NCI-H2227 (cell line): Measurements from ENCODE around the gene WDR81.
"Not testable (repeated sequence)": the region's sequence is repeated elsewhere in the genome, so short reads cannot be mapped to it uniquely, and the experiment has no call there.

ENCODE experiments used
- DNase-seq: peaks from one replicate; lab custom pipeline; 2025; ENCODE audit not compliant: unreplicated experiment; lab: John Stamatoyannopoulos, UW

WDR81 gene

GRCh38 chr17:1753767-1754429, 29.4 kb downstream of the WDR81 start:
- no peak for DNase-seq

DNA sequence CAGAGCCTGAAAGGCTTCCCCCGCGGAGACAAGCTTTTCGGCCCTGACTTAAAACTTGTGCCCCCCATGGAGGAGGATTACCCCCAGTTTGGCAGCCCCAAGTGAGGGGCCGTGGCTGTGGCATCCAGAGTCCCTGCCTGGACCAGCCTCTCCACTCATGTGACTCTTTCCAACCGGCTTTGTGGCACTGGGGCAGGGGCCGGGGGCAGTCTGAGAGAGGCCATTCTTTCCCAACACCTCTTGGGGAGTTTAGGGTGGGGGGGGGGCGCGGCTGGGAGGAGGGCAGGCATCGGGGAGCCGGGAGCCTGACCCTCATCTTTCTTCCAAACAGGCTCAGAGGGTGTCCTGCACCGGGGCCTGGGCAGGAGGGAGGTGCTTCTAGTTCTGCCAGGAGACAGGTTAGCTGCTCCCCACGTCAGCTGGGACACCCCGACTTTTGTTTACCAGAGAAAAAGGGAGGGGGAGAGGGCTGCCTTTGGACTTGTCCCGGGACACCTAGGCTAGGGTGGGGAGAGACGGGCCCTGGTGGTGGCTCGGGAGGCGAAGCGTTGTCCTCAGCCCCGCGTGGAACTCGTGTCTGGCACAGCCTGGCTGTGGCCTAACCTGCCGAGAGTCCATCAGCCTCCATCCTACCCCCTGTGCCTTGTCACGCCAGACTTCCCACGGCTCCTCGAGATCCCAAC, 30.1 kb downstream of the WDR81 start:
- no peak for DNase-seq

- peak; percentile 17 for DNase-seq
Observed at GRCh38 chr17:1755252-1755826, 30.8 kb downstream of the WDR81 start.

- no peak for DNase-seq
Observed at GRCh38 chr17:1755827-1756262, 31.3 kb downstream of the WDR81 start.

GRCh38 chr17:1758807-1759206, 34.3 kb downstream of the WDR81 start:
- DNase-seq = no peak

DNA sequence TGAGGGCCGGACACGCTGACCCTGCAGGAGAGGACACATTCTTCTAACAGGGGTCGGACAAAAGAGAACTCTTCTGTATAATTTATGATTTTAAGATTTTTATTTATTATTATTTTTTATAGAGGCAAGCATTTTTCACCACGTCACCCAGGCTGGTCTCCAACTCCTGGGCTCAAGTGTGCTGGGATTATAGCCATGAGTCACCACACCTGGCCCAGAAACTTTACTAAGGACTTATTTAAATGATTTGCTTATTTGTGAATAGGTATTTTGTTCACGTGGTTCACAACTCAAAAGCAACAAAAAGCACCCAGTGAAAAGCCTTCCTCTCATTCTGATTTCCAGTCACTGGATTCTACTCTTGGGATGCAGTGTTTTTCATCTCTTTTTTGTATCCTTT, 35.0 kb downstream of the WDR81 start:
- no peak for DNase-seq

DNA sequence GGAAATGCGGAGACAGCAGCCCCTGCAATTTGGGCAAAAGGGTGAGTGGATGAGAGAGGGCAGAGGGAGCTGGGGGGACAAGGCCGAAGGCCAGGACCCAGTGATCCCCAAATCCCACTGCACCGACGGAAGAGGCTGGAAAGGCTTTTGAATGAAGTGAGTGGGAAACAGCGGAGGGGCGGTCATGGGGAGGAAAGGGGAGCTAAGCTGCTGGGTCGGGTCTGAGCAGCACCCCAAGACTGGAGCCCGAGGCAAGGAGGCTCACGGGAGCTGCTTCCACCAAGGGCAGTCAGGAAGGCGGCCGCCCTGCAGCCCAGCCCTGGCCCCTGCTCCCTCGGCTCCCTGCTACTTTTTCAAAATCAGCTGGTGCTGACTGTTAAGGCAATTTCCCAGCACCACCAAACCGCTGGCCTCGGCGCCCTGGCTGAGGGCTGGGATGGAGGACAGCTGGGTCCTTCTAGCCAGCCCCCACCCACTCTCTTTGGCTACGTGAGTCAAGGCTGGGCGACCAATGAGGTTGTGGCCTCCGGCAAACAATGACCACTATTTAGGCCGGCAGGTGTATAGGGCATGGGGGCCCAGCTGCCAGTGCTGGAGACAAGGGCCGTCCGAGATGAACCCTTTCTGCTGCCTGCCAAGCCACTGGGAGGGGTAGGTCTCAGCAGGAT, 37.9 kb downstream of the WDR81 start:
- DNase-seq = no peak

DNA sequence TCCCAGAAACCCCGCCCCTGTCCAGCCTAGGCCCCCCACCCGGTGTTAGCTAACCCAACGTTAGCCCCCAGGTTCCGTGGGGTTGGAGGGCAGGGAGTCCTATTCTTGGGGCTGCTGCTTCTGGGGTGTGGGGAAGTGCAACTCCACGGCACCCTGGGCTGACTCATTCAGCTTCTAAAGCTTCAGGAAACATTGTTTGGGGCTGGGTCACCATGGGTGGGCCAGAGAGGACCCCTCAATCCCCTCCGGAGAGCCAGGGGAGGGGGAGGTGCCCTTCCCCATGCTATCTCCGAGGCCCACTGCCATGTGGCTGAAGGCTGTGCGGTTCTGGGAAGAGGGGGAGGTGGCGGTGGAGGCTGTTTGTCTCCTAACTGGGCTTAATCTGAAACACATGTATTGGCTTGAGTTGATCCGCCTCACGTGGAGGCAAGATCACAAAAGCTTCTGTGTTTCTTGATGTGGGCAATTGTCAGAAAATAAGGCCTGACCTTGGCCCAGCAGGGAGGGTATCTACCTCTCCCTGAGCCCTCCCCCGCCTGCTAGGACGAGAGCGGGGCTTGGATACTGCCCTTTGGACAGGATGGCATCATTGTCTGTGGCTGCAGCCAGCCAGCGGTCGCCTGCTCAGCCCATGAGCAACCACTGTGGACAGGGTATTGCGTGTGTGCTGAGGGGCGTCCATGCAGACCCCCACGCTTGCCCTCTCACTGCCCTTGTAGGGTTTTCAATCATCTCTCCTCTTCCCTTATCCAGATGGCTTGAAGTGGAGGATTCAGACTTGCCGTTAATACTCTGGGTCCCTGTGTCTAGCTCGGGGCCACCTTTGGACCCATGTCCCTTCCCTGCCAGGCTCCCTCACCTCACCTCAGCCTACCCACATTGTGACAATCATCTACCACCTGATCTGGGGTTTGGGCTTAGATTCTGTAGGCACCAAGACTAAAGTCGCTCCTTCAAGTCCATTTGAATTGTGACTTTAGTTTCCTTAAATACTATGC, 38.7 kb downstream of the WDR81 start:
- peak; percentile 12 for DNase-seq

DNA sequence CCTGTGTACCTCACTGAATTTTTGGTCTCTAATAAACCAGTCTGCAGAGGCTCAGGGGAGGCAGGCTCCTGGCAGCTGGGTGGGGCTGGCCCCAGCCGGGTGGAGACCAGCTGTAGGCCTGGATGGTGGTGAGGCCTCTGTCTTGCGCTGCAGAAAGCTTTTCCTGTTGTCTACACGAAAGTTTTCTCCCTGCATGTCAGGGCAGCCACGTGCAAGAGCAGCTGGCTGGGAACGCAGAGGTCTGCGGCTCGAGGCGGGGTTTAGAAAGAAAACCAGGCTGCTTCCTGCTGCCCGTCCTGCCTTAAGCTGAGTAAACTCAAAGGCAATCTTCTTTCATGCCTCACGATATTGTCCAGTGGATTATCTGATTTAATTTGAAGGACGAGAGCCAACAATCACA, 39.8 kb downstream of the WDR81 start:
- no peak for DNase-seq

DNA sequence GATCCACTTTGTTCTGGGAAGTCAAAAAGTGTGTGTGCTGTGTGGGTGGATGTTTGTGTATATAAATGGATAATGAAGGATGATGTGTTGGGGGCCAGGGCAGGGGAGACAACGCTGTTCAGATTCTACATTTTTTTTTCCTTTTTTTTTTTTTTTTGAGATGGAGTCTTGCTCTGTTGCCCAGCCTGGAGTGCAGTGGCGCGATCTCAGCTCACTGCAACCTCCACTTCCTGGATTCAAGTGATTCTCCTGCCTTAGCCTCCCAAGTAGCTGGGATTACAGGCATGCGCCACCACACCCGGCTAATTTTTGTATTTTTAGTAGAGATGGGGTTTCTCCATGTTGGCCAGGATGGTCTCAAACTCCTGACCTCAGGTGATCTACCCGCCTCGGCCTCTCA, 40.2 kb downstream of the WDR81 start:
- not testable (repeated sequence) for DNase-seq

- no peak for DNase-seq
Observed at GRCh38 chr17:1765576-1765975, 41.1 kb downstream of the WDR81 start.

GRCh38 chr17:1766382-1767135, 42.1 kb downstream of the WDR81 start:
- DNase-seq = peak; percentile 23

- DNase-seq = no peak
Observed at GRCh38 chr17:1767358-1767757, 42.9 kb downstream of the WDR81 start.

DNA sequence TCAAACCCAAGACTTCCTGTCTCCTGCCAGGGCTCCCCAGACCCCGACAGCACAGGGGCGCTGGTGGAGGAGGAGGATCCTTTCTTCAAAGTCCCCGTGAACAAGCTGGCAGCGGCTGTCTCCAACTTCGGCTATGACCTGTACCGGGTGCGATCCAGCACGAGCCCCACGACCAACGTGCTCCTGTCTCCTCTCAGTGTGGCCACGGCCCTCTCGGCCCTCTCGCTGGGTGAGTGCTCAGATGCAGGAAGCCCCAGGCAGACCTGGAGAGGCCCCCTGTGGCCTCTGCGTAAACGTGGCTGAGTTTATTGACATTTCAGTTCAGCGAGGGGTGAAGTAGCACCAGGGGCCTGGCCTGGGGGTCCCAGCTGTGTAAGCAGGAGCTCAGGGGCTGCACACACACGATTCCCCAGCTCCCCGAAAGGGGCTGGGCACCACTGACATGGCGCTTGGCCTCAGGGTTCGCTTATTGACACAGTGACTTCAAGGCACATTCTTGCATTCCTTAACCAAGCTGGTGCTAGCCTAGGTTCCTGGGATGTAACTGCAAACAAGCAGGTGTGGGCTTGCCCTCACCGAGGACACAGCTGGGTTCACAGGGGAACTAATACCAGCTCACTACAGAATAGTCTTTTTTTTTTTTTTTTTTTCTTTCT, 45.4 kb downstream of the WDR81 start:
- DNase-seq = no peak

DNA sequence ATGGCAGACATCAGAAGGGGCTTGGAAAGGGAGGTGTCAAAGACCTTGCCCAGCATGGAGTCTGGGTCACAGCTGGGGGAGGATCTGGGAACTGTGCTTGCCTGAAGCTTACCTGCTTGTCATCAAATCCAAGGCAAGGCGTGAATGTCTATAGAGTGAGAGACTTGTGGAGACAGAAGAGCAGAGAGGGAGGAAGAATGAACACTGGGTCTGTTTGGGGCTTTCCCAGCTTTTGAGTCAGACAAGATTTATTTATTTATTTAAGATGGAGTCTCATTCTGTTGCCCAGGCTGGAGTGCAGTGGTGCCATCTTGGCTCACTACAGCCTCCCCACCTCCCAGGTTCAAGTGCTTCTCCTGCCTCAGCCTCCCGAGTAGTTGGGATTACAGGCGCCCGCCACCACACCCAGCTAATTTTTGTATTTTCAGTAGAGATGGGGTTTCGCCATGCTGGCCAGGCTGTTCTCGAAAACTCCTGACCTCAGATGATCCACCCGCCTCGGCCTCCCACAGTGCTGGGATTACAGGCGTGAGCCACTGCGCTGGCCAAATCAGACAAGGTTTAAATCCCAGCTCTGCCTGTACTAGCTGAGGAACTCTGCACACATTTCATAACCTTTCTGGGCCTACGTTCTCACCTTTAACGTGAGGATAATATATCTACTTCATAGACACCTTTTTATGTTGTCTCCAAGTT, 48.6 kb downstream of the WDR81 start:
- DNase-seq = not testable (repeated sequence)

GRCh38 chr17:1773696-1774181, 49.2 kb downstream of the WDR81 start:
- no peak for DNase-seq

- no peak for DNase-seq
Observed at GRCh38 chr17:1774390-1775176, 50.1 kb downstream of the WDR81 start.

DNA sequence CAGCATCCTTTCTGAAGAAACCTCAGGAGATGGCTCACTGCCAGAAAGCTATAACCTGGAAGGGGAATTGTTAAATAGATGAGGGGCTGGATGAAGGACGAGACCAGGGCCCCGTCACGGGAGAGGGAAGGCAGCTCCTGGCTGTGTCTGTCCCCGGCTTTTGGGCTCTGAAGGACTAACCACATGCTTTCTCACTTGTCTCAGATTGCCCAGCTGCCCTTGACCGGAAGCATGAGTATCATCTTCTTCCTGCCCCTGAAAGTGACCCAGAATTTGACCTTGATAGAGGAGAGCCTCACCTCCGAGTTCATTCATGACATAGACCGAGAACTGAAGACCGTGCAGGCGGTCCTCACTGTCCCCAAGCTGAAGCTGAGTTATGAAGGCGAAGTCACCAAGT, 51.8 kb downstream of the WDR81 start:
- no peak for DNase-seq
